Skeletal muscle tissue (tissue), 4 donors: ENCODE measurements around the gene OPTN. TPM values are rescaled to one million over a fixed set of nuclear protein-coding genes. Genes with fewer than 3 reads are reported as not detected.
"Not testable (repeated sequence)": the region's sequence is repeated elsewhere in the genome, so short reads cannot be mapped to it uniquely, and the experiment has no call there.

ENCODE experiments used
- H3K27ac ChIP-seq: one replicate; pipeline ENCODE4 v1.7.0; 2013; ENCODE audit warnings: mild to moderate bottlenecking, low read depth, low read length, inconsistent platforms
- H3K27me3 ChIP-seq, 3 donors: one replicate each; pipeline ENCODE4 v1.7.0; 2013; ENCODE audit warnings: low read length in 3 of 3; ENCODE audit not compliant: control insufficient read depth in 3 of 3, insufficient read depth in 3 of 3
- H3K36me3 ChIP-seq, 3 donors: one replicate each; pipeline ENCODE4 v1.7.0; 2013; ENCODE audit warnings: low read length in 3 of 3; ENCODE audit not compliant: control insufficient read depth in 3 of 3, insufficient read depth in 3 of 3
- H3K4me1 ChIP-seq, 3 donors: one replicate each; pipeline ENCODE4 v1.7.0; 2013; ENCODE audit warnings: low read length in 3 of 3, mild to moderate bottlenecking in 3 of 3; ENCODE audit not compliant: control insufficient read depth in 3 of 3, insufficient read depth in 3 of 3
- H3K4me3 ChIP-seq, 3 donors: one replicate each; pipeline ENCODE4 v1.7.0; 2013; ENCODE audit warnings: low read length in 3 of 3
- H3K9ac ChIP-seq, 3 donors: one replicate each; pipeline ENCODE4 v1.7.0; 2013; ENCODE audit warnings: low read length in 3 of 3, mild to moderate bottlenecking in 3 of 3, moderate library complexity in 2 of 3, low read depth in 1 of 3
- H3K9me3 ChIP-seq, 3 donors: one replicate each; pipeline ENCODE4 v1.7.0; 2013; ENCODE audit warnings: low read length in 3 of 3; ENCODE audit not compliant: control insufficient read depth in 3 of 3
- total RNA-seq: library from RNA; depleted of rRNA; stranded (reverse); fragments of >200 nt; gene quantifications from one replicate; pipeline ENCODE4 v1.2.3, GENCODE V29; 2014
- donor health status: Osteomylitis.

Gene OPTN
- total RNA-seq, 1 donor from 2014 or later = 13.0 TPM

DNA sequence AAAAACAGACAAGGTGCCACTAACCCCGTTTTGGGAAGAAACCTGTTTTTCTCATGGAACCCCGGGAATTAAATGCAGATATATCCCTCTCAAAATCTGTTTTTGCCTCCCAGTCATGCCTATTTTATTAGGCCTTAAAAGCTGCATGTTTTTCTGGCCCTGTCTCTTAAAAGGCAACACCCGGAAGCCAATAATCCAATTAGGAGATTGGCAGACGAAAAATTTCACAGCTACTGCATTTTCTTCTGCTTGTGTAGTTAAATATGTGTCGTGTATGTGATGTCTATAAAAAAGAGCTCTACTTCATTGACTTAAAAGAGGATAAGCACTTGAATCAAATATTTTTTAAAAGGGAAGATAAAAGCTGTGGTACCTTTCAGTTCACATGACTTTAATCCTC, 31.9 kb upstream of the OPTN start:
- Histone ChIP-seq H3K27me3 (peaks cover 0 to 3% (median 0%) of the 10 kb centered on the region in 3 donors), H3K27ac (no peak overlapping the region), H3K4me3 (no peak overlapping the region), H3K4me1 (no peaks in the 10 kb centered on the region), H3K9me3 (peaks cover 0 to 2% (median 0%) of the 10 kb centered on the region in 3 donors), H3K36me3 (no peaks in the 10 kb centered on the region), H3K9ac (no peak overlapping the region)

DNA sequence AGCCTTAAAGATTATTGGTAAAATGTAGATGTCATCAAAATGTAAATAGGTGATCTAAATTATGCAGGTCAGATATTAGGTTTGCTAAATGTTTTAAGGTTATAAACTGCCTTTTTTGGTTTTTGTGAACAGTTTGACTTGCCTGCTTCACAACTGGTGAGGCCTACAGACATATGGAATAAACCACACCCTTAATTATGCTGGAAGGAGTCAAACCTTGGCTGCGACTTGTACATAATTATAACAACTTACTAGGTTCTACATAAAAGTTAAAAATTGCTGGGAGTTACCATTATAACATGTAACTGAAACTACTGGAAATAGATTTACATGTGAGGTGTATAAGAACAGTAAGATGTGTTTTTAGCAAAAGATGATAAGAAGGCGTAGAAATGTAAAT, 31.5 kb upstream of the OPTN start:
- Histone ChIP-seq H3K4me3 (no peak overlapping the region), H3K27me3 (peaks cover 0 to 3% (median 0%) of the 10 kb centered on the region in 3 donors), H3K4me1 (no peaks in the 10 kb centered on the region), H3K36me3 (no peaks in the 10 kb centered on the region), H3K27ac (no peak overlapping the region), H3K9me3 (peaks cover 0 to 2% (median 0%) of the 10 kb centered on the region in 3 donors), H3K9ac (no peak overlapping the region)

DNA sequence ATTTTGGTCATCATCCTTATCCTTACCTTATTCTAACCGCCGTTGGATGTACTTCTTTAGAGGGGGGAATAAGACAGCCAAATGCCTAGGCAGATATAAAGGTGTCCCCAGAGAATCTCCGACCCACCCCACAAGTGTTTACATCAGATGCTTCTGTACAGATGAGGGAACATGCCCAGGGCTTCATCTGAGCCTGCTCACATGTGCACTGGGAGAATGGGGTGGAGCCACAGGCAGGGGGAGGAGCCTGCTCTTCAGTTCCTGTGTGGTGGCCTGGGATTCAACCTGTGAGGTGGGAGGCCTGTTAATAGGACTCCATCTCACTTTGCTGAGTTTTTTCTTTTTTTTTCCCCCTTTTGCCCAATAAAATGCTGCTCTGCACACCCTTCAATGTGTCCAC, 27.6 kb upstream of the OPTN start:
- no peak overlapping the region for H3K9ac ChIP-seq
- H3K4me3 ChIP-seq = no peak overlapping the region
- H3K27ac ChIP-seq = no peak overlapping the region
- H3K27me3 ChIP-seq = no peaks in the 10 kb centered on the region
- peaks cover 0 to 2% (median 0%) of the 10 kb centered on the region in 3 donors for H3K9me3 ChIP-seq
- H3K36me3 ChIP-seq = no peaks in the 10 kb centered on the region
- no peaks in the 10 kb centered on the region for H3K4me1 ChIP-seq

DNA sequence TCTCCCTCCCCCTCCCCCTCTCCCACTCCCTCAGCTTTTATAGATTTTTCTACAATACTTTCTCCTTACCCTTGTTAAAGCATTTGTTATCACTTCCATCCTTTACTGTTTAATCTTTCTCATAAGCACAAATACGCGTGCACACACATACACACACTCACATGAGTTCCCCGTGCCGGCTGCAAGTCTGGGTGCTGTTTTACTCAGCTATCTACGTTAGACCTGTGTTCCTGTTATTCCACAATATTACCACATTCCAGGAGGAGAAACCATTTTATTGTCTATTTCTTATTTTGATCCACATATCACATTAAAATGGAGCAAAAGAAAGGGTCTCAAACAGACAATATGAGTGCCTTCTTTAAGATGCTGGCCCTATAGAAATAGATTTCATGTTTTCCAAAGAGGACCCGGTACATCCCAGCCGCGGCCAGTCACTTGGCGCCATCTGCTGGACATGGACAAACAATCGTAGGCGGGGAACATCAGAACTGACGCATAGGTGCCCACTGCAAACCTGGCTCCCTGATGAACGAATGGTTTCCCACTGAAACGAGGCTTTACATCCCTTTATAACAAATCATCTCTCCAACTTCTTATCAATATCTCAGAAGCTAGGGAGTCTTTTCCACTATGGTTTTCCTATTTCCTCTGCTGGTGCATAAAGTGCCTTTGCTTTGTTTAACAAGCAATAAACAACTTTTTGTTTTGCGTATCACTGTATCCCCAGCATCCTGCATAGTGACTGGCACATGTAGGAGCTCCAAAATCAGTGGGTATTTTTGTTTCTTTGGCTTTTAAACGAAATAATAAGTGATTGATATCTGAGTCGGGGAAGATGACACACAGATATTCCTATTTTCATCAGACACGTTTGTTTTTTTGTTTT, 25.2 kb upstream of the OPTN start:
- H3K27ac ChIP-seq = no peak overlapping the region
- H3K36me3 ChIP-seq = no peaks in the 10 kb centered on the region
- no peaks in the 10 kb centered on the region for H3K4me1 ChIP-seq
- no peak overlapping the region for H3K9ac ChIP-seq
- H3K4me3 ChIP-seq = no peak overlapping the region
- no peaks in the 10 kb centered on the region for H3K27me3 ChIP-seq
- peaks cover 0 to 8% (median 2%) of the 10 kb centered on the region in 3 donors for H3K9me3 ChIP-seq

DNA sequence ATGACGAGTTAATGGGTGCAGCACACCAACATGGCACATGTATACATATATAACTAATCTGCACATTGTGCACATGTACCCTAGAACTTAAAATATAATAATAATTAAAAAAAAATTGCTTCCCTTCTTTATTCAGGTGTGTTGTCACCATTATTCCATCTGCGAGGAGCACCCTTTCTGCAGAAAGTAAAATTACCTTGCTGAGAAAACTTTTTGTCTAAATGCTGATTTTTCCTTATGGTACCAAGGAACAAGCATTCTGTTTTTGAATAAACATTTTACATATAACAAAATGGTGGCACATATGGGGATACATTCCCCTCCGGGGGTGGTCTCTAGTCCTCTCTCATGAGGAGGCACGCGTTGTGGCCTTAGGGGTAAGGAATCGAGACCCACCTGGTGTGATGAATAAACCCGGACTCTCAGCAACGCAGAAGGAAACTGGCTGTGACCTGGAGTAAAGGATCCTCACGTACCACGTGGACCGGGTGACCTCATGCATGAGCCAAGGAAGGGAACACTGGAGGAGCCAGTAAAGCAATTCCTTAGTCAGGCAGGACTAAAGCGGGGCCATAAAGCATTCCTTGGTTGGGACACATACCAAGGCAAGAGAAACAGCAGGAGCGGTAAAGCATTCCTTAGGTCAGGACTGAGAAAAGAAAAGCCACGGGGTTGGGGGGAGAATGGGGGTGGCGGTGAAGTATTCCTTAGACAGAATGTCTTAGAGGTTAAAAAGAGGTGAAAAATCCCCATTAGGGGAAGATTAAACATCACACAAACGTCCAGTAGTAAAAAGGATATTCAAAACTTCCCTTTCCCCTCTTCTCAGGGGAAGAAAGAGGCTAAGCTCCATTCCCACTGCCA, 20.8 kb upstream of the OPTN start:
- Histone ChIP-seq H3K27me3 (no peaks in the 10 kb centered on the region), H3K9ac (no peak overlapping the region), H3K36me3 (no peaks in the 10 kb centered on the region), H3K9me3 (peaks cover 0 to 11% (median 2%) of the 10 kb centered on the region in 3 donors), H3K4me1 (no peaks in the 10 kb centered on the region), H3K4me3 (no peak overlapping the region), H3K27ac (no peak overlapping the region)

DNA sequence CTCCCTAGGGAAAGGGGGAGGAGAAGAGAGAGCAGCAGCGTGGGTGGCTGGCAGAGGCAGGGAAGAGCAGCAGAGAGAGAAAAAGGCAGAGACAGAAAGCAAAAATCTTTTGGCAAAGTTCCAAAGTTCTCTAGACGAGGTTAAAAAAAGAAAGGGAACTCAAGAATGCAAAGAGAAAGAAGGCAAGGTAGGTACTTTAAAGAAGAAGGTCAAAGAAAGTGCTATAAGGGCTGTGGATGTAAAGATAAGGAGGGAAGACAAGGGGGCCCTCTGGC, 20.2 kb upstream of the OPTN start:
- Histone ChIP-seq H3K36me3 (no peaks in the 10 kb centered on the region), H3K9me3 (peaks cover 0 to 11% (median 4%) of the 10 kb centered on the region in 3 donors), H3K27me3 (no peaks in the 10 kb centered on the region), H3K27ac (no peak overlapping the region), H3K4me3 (no peak overlapping the region), H3K9ac (no peak overlapping the region), H3K4me1 (no peaks in the 10 kb centered on the region)

DNA sequence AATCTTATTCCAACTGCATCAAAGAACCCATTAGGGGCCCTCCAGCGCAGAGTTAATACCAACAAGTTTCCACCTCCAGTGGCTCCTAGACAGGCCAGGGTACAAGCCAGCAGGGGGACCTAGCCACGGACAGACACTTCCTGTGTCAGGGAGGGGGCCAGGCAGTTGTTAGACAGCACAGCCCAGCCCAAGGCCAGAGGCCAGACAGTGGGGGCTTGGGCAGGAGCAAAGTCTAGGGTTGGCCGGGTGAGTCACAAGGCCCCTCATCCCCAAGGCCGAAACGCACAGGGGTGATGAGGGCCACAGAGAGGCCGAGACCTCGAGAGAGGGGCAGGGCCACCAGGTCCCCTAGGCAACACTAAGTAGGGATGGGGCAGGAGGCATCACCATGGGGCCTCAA, 19.3 kb upstream of the OPTN start:
- H3K27me3 ChIP-seq = no peaks in the 10 kb centered on the region
- H3K36me3 ChIP-seq = no peaks in the 10 kb centered on the region
- H3K4me3 ChIP-seq = no peak overlapping the region
- H3K9me3 ChIP-seq = peaks cover 0 to 11% (median 5%) of the 10 kb centered on the region in 3 donors
- H3K27ac ChIP-seq = no peak overlapping the region
- H3K4me1 ChIP-seq = no peaks in the 10 kb centered on the region
- H3K9ac ChIP-seq = no peak overlapping the region

DNA sequence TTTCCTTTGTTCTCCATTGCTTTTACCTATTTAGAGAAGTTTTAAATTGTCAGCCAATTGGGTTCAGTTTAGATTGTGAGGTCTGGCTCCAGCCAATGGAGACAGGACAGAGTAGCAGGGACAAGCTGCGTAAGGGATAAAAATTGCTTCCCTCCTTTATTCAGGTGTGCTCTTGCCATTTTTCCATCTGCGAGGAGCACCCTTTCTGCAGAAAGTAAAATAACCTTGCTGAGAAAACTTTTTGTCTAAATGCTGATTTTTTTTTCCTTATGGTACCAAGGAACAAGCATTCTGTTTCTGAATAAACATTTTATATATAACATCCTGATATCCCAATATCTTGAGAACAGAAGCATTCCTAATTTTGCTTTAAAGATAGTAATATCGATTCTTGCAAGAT, 16.3 kb upstream of the OPTN start:
- not testable (repeated sequence) for H3K27ac ChIP-seq, H3K4me1 ChIP-seq, H3K9ac ChIP-seq, H3K36me3 ChIP-seq, H3K27me3 ChIP-seq, H3K4me3 ChIP-seq
- peaks cover 0 to 11% (median 5%) of the 10 kb centered on the region in 3 donors for H3K9me3 ChIP-seq

DNA sequence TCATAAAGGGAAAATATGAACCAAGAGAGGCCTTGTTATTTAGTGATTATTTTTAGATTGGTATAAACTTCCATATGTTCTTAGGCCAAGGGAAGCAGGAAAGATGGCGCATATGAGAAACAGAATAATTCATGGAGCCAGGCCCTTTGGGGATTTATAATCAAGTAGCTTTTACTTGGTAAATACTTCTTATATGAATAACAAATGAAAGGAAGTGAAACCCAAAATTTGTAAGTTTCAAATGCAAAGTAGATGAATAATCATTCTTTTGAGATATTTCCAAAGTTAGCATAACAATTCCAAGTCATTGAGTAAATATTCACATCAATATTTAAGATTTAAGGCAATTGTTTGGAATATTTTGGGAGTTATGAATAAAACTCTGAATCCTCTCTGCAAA, 13.9 kb upstream of the OPTN start:
- no peak overlapping the region for H3K27ac ChIP-seq
- H3K36me3 ChIP-seq = no peaks in the 10 kb centered on the region
- no peak overlapping the region for H3K9ac ChIP-seq
- H3K9me3 ChIP-seq = peaks cover 0 to 5% (median 0%) of the 10 kb centered on the region in 3 donors
- H3K4me3 ChIP-seq = no peak overlapping the region
- H3K27me3 ChIP-seq = no peaks in the 10 kb centered on the region
- peaks cover 0 to 8% (median 0%) of the 10 kb centered on the region in 3 donors for H3K4me1 ChIP-seq

DNA sequence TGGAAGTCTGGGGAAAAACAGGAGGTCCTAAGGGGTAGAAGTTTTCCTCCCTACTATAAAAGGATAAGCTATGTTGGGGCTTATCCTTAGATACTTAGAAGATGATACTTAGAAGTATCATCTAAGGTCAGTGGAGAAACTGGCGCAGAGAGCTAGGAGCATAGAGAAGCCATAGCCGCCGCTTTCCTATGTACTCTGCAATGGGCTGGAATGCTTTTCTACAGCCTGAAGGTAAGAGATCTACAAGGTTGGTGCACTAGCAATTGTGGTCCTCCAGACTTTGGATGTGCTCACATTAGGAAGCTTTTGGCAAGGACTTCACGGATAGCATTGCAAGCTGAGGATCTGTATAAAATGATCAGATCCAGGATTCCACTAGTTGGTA, 12.4 kb upstream of the OPTN start:
- no peak overlapping the region for H3K4me3 ChIP-seq
- H3K9ac ChIP-seq = no peak overlapping the region
- peaks cover 0 to 8% (median 0%) of the 10 kb centered on the region in 3 donors for H3K4me1 ChIP-seq
- no peak overlapping the region for H3K27ac ChIP-seq
- H3K36me3 ChIP-seq = no peaks in the 10 kb centered on the region
- peaks cover 0 to 5% (median 0%) of the 10 kb centered on the region in 3 donors for H3K9me3 ChIP-seq
- H3K27me3 ChIP-seq = no peaks in the 10 kb centered on the region
